H1 (cell line): ENCODE data around the gene ATXN2L. TPM values are rescaled to one million over a fixed set of nuclear protein-coding genes. Genes with fewer than 3 reads are reported as not detected.

Experiments used
- CTCF ChIA-PET: fragments of 300-600 bp; sonication (Branson Sonifier 250); formaldehyde crosslinking; loops from one replicate; lab custom pipeline; 2021; ENCODE audit not compliant: partially characterized antibody; lab: Charles Lee
- POLR2A ChIA-PET: fragments of 300-600 bp; sonication (Branson Sonifier 250); formaldehyde crosslinking; loops from one replicate; lab custom pipeline; 2021; ENCODE audit warnings: inconsistent platforms; ENCODE audit not compliant: partially characterized antibody; lab: Charles Lee
- DNase-seq, 2 experiments: peaks; one replicate each; pipeline versions ENCODE4 v3.0.0 to v3.0.0-alpha.2; 2010 to 2022; ENCODE audit warnings: low spot score in 2 of 2, low read depth in 1 of 2, mixed read lengths in 1 of 2
- FAIRE-seq: peaks from 2 replicates; lab custom pipeline; 2011; peaks lifted over from hg19 to GRCh38; lab: Jason Lieb, UNC
- H2AFZ ChIP-seq: 2 replicates; pipeline ENCODE4 v1.8.1; 2012; ENCODE audit warnings: low read length, inconsistent platforms
- H2AK5ac ChIP-seq: 2 replicates; pipeline ENCODE4 v1.6.1; 2013; ENCODE audit warnings: low read depth, low read length
- H2BK120ac ChIP-seq: replicated peaks from 2 replicates; pipeline ENCODE3; 2013; ENCODE audit warnings: low read depth, low read length, inconsistent platforms
- H2BK12ac ChIP-seq: 2 replicates; pipeline ENCODE4 v1.6.1; 2013; ENCODE audit warnings: low read depth, low read length
- H2BK15ac ChIP-seq: 2 replicates; pipeline ENCODE4 v1.6.1; 2013; ENCODE audit warnings: low read length
- H2BK20ac ChIP-seq: 2 replicates; pipeline ENCODE4 v1.6.1; 2013; ENCODE audit warnings: low read length
- H2BK5ac ChIP-seq: 2 replicates; pipeline ENCODE4 v1.6.1; 2013; ENCODE audit warnings: low read depth, low read length
- H3K14ac ChIP-seq: 2 replicates; pipeline ENCODE4 v1.6.1; 2013; ENCODE audit warnings: inconsistent platforms; ENCODE audit not compliant: insufficient read length
- H3K18ac ChIP-seq: 2 replicates; pipeline ENCODE4 v1.6.1; 2013; ENCODE audit warnings: low read length; ENCODE audit errors: extremely low read depth
- H3K23ac ChIP-seq: 2 replicates; pipeline ENCODE4 v1.6.1; 2013; ENCODE audit warnings: inconsistent platforms; ENCODE audit not compliant: insufficient read length
- H3K23me2 ChIP-seq: 2 replicates; pipeline ENCODE4 v1.6.1; 2013; ENCODE audit warnings: low read depth, low read length
- H3K27ac ChIP-seq: 2 replicates; pipeline ENCODE4 v1.6.1; 2011; ENCODE audit warnings: low read depth, low read length, inconsistent platforms
- H3K27me3 ChIP-seq, 4 experiments: replicated peaks in 1 of 4; 1 replicate in 1 of 4; 2 replicates in 3 of 4; pipeline versions ENCODE4 v1.6.1 to v1.8.1; 2011 to 2013; ENCODE audit warnings: low read length in 3 of 4, mild to moderate bottlenecking in 3 of 4, inconsistent platforms in 2 of 4, mixed read lengths in 2 of 4, moderate library complexity in 1 of 4; ENCODE audit not compliant: control insufficient read depth in 3 of 4, insufficient read depth in 3 of 4; ENCODE audit errors: extremely low read depth in 1 of 4
- H3K36me3 ChIP-seq, 4 experiments: 2 replicates each; pipeline versions ENCODE4 v1.6.1 to v1.8.1; 2011 to 2013; ENCODE audit warnings: mild to moderate bottlenecking in 4 of 4, low read length in 3 of 4, moderate library complexity in 2 of 4, control low read depth in 1 of 4, inconsistent platforms in 1 of 4; ENCODE audit not compliant: insufficient read depth in 4 of 4, control insufficient read depth in 2 of 4
- H3K4ac ChIP-seq: replicated peaks from 2 replicates; pipeline ENCODE3; 2013; ENCODE audit warnings: low read length, low read depth, mixed read lengths, inconsistent platforms; ENCODE audit not compliant: insufficient read length
- H3K4me1 ChIP-seq, 4 experiments: replicated peaks in 1 of 4; 1 replicate in 1 of 4; 2 replicates in 3 of 4; pipeline versions ENCODE4 v1.6.1 to v1.8.1; 2011 to 2013; ENCODE audit warnings: low read length in 3 of 4, inconsistent platforms in 2 of 4, mixed read lengths in 1 of 4; ENCODE audit not compliant: insufficient read depth in 4 of 4, control insufficient read depth in 3 of 4
- H3K4me2 ChIP-seq, 2 experiments: 2 replicates each; pipeline versions ENCODE4 v1.6.1 to v1.8.1; 2011 to 2013; ENCODE audit warnings: low read depth in 2 of 2, low read length in 2 of 2, control low read depth in 1 of 2, inconsistent platforms in 1 of 2, mild to moderate bottlenecking in 1 of 2; ENCODE audit not compliant: insufficient read depth in 1 of 2
- H3K4me3 ChIP-seq, 4 experiments: fragments of 200-600, 300-600 bp in 1 of 4; sonication (generic), shearing (Covaris generic), sonication (Bioruptor Twin) in 1 of 4; 2 replicates each; pipeline versions ENCODE4 v1.5.1 to v1.8.1; 2011 to 2016; ENCODE audit warnings: low read length in 4 of 4, low read depth in 3 of 4, control low read depth in 2 of 4, inconsistent platforms in 2 of 4, mild to moderate bottlenecking in 2 of 4, mixed read lengths in 1 of 4, moderate library complexity in 1 of 4; ENCODE audit not compliant: insufficient read depth in 2 of 4; ENCODE audit errors: extremely low read depth in 1 of 4
- H3K56ac ChIP-seq: replicated peaks from 2 replicates; pipeline ENCODE3; 2013; ENCODE audit warnings: low read depth, mild to moderate bottlenecking, mixed read lengths, low read length, inconsistent platforms; ENCODE audit not compliant: insufficient read length
- H3K79me1 ChIP-seq: 2 replicates; pipeline ENCODE4 v1.6.1; 2013; ENCODE audit warnings: low read depth, low read length, control low read depth
- H3K79me2 ChIP-seq, 2 experiments: 2 replicates each; pipeline versions ENCODE4 v1.6.1 to v1.8.1; 2012 to 2013; ENCODE audit warnings: low read length in 2 of 2, mild to moderate bottlenecking in 2 of 2, inconsistent platforms in 1 of 2; ENCODE audit not compliant: insufficient read depth in 2 of 2, control insufficient read depth in 1 of 2
- H3K9ac ChIP-seq, 4 experiments: replicated peaks in 1 of 4; 1 replicate in 1 of 4; 2 replicates in 3 of 4; pipeline versions ENCODE4 v1.6.1 to v1.8.1; 2011 to 2013; ENCODE audit warnings: low read depth in 3 of 4, low read length in 3 of 4, control low read depth in 2 of 4, mild to moderate bottlenecking in 2 of 4, moderate library complexity in 2 of 4, inconsistent platforms in 1 of 4; ENCODE audit errors: extremely low read depth in 1 of 4
- H3K9me3 ChIP-seq, 2 experiments: 2 replicates each; pipeline versions ENCODE4 v1.6.1 to v1.8.1; 2012 to 2013; ENCODE audit warnings: mild to moderate bottlenecking in 2 of 2, moderate library complexity in 2 of 2, control low read depth in 1 of 2, inconsistent platforms in 1 of 2, low read depth in 1 of 2, low read length in 1 of 2, mixed read lengths in 1 of 2; ENCODE audit not compliant: insufficient read depth in 2 of 2
- H4K20me1 ChIP-seq, 2 experiments: replicated peaks in 1 of 2; 2 replicates each; pipeline versions ENCODE3 to v1.8.1; 2011 to 2013; ENCODE audit warnings: inconsistent platforms in 2 of 2, low read length in 2 of 2, mild to moderate bottlenecking in 1 of 2; ENCODE audit not compliant: insufficient read depth in 2 of 2, control insufficient read depth in 1 of 2
- H4K5ac ChIP-seq: 2 replicates; pipeline ENCODE4 v1.6.1; 2013; ENCODE audit warnings: low read length, low read depth, mixed read lengths, inconsistent platforms; ENCODE audit not compliant: insufficient read length
- H4K8ac ChIP-seq: 2 replicates; pipeline ENCODE4 v1.8.0; 2013; ENCODE audit warnings: mild to moderate bottlenecking, moderate library complexity, low read length, inconsistent platforms; ENCODE audit not compliant: insufficient read depth; ENCODE audit errors: extremely low read depth
- H4K91ac ChIP-seq: replicated peaks from 2 replicates; pipeline ENCODE3; 2013; ENCODE audit warnings: low read length, mixed read lengths, inconsistent platforms; ENCODE audit not compliant: insufficient read length
- ASH2L ChIP-seq: fragments of 200-600, 300-600 bp; sonication (generic); IDR thresholded peaks from one replicate; pipeline ENCODE4 v1.7.1; 2017; ENCODE audit warnings: low read length
- CREB1 ChIP-seq: IDR thresholded peaks from 2 replicates; pipeline ENCODE4 v1.6.1; 2012; ENCODE audit warnings: inconsistent platforms
- HDAC6 ChIP-seq: IDR thresholded peaks from one replicate; pipeline ENCODE4 v1.7.1; 2012; ENCODE audit warnings: low read depth, mild to moderate bottlenecking, inconsistent platforms, low read length, moderate library complexity
- KDM4A ChIP-seq: IDR thresholded peaks from one replicate; pipeline ENCODE4 v1.7.1; 2012; ENCODE audit warnings: low read depth, mild to moderate bottlenecking, moderate library complexity, low read length, inconsistent platforms; ENCODE audit not compliant: severe bottlenecking
- POLR2A ChIP-seq, 2 experiments: IDR thresholded peaks; 1 replicate in 1 of 2; 2 replicates in 1 of 2; pipeline ENCODE4 v1.6.1; 2011; ENCODE audit warnings: low read depth in 2 of 2, low read length in 2 of 2, mild to moderate bottlenecking in 2 of 2; ENCODE audit errors: control extremely low read depth in 1 of 2
- POU5F1 ChIP-seq: IDR thresholded peaks from 2 replicates; pipeline ENCODE4 v1.6.1; 2011; ENCODE audit warnings: low read depth, mild to moderate bottlenecking, low read length, moderate library complexity
- WGBS, 2 experiments: shearing (Covaris generic) in 1 of 2; methylation state at CpG; one replicate each; pipeline versions ENCODE4 v1.1.6 to v1.1.7; 2013 to 2015; ENCODE audit warnings: low lambda C conversion rate in 2 of 2, mixed read lengths in 2 of 2, inconsistent platforms in 1 of 2, low coverage in 1 of 2, missing lambda C conversion rate in 1 of 2; ENCODE audit not compliant: insufficient replicate concordance in 2 of 2, insufficient coverage in 1 of 2, insufficient read length in 1 of 2; ENCODE audit errors: extremely low coverage in 1 of 2, missing lambda C conversion rate in 1 of 2; 5-methylcytosine and 5-hydroxymethylcytosine counted together
- polyA plus RNA-seq, 7 experiments: library from polyadenylated mRNA; depleted of rRNA in 3 of 7; stranded (reverse) in 5 of 7; unstranded in 2 of 7; fragments of >200 nt in 5 of 7; fragments of 200-250 nt in 2 of 7; gene quantifications; 1 replicate in 5 of 7; 2 replicates in 1 of 7; 4 replicates in 1 of 7; pipeline versions ENCODE4 v1.2.1 to v1.2.3, GENCODE V29; 2011 to 2013; ENCODE audit warnings: missing spikeins in 2 of 7, mixed read lengths in 2 of 7
- total RNA-seq: library from RNA; stranded (reverse); fragmentation: NEBNext Ultra II Directional; extraction: Animal tissue kit (Norgen Biotek cat#: 25700); gene quantifications from 2 replicates; pipeline ENCODE4 v1.2.1, GENCODE V29; 2021

The ATXN2L gene
- total and polyA plus RNA-seq, 2 of the 8 experiments (the other 6 are each of a cell fraction or from before 2014, with no cell fraction given), result 79.1 to 227 TPM

- POLR2A ChIA-PET, result interaction anchor here (0.7 to 23.4 kb wide), 7 partner anchors 12 to 110 kb away, joined by 3 to 756 read pairs (median 6); partner anchors contain the start of genes ATP2A1, ATXN2L and SH2B1
- H3K23ac ChIP-seq, result no peak overlapping the region
- 86% methylated on average over 12 of the region's 14 CpGs; no CpG with 5 or more reads in 1 of the 2 experiments for WGBS, 2 experiments
- H2BK12ac ChIP-seq, result no peak overlapping the region
- H4K8ac ChIP-seq, result no peak overlapping the region
- no peak overlapping the region for H3K14ac ChIP-seq
- FAIRE-seq (no peak), DNase-seq (no peak)
- no peak overlapping the region for H4K5ac ChIP-seq
- no peak overlapping the region for H2BK120ac ChIP-seq
- no peak overlapping the region for H3K4me2 ChIP-seq
- H3K56ac ChIP-seq, result no peak overlapping the region
- H2AFZ ChIP-seq, result no peak overlapping the region
- no peaks in the 10 kb centered on the region; the same call in 1 of the 2 replicates for H3K23me2 ChIP-seq
- H3K4me3 ChIP-seq, result no peak overlapping the region
- H3K18ac ChIP-seq, result no peak overlapping the region
- H3K79me1 ChIP-seq, result 0 out of 2 replicates have a peak, but pooled peaks cover 2% of the 10 kb centered on the region
- TF ChIP-seq ASH2L, result no peak
- no peak for TF ChIP-seq HDAC6
- TF ChIP-seq POLR2A (IDR thresholded peaks at IDR 0.05; ENCODE audit: control extremely low read depth in 1 of 2, low read depth in 2 of 2, low read length in 2 of 2), result peak; percentile 28 to 40; a peak in 1 of 3 replicates
- TF ChIP-seq CREB1, result no peak
- TF ChIP-seq POU5F1, result no peak
- TF ChIP-seq KDM4A, result no peak
- no peak overlapping the region for H3K9ac ChIP-seq
- H3K9me3 ChIP-seq, result no peaks in the 10 kb centered on the region
- H2BK20ac ChIP-seq, result no peak overlapping the region
- H3K4me1 ChIP-seq, result no peaks in the 10 kb centered on the region
- no peak overlapping the region for H3K4ac ChIP-seq
- CTCF ChIA-PET, result interaction anchor here (1.3 kb wide), 1 partner anchor 30 kb away, joined by 3 read pairs; no protein-coding TSS in a partner anchor
- no peak overlapping the region for H4K91ac ChIP-seq
- H3K36me3 ChIP-seq, result peaks cover 28 to 66% (median 47%) of the 10 kb centered on the region in 4 experiments
- no peak overlapping the region for H2BK5ac ChIP-seq
- no peak overlapping the region for H3K27ac ChIP-seq
- 0 out of 4 replicates have a peak, but pooled peaks cover 0 to under 1% of the 10 kb centered on the region in 2 experiments for H3K79me2 ChIP-seq
- H3K27me3 ChIP-seq, result no peaks in the 10 kb centered on the region
- H2AK5ac ChIP-seq, result no peak overlapping the region
- H4K20me1 ChIP-seq, result peaks cover 2 to 17% of the 10 kb centered on the region in 2 experiments
- H2BK15ac ChIP-seq, result no peak overlapping the region
Observed at GRCh38 chr16:28839004-28839639, 16.3 kb downstream of the ATXN2L start.
